ENCODE results near the gene SLCO2A1.

SLCO2A1 gene

GRCh38 chr3:133895208-133896001 is 134.3 kb downstream of the SLCO2A1 start, which contains the start of gene RAB6B:
Gene RAB6B, minus strand, starts transcription at chr3:133895882. Its CDS starts 416 bp downstream, at chr3:133895466.
- no peak for DNase-seq

- no peak for DNase-seq
Observed at GRCh38 chr3:133894353-133895207, 135.1 kb downstream of the SLCO2A1 start.

GRCh38 chr3:133893683-133894352 is 135.9 kb downstream of the SLCO2A1 start:
- DNase-seq, result no peak

GRCh38 chr3:133892541-133893231 is 137.0 kb downstream of the SLCO2A1 start:
- no peak for DNase-seq

GRCh38 chr3:133891662-133892378 is 137.9 kb downstream of the SLCO2A1 start:
- no peak for DNase-seq

- DNase-seq, result no peak
Observed at GRCh38 chr3:133890972-133891644, 138.6 kb downstream of the SLCO2A1 start.

GRCh38 chr3:133890037-133890436 is 139.7 kb downstream of the SLCO2A1 start:
- DNase-seq, result no peak

GRCh38 chr3:133888726-133889340 is 140.9 kb downstream of the SLCO2A1 start:
- DNase-seq, result no peak

- no peak for DNase-seq
Observed at GRCh38 chr3:133887803-133888703, 141.7 kb downstream of the SLCO2A1 start.

- no peak for DNase-seq
Observed at GRCh38 chr3:133887074-133887802, 142.5 kb downstream of the SLCO2A1 start.

GRCh38 chr3:133886031-133886722 is 143.5 kb downstream of the SLCO2A1 start:
- DNase-seq, result no peak

GRCh38 chr3:133884887-133885711 is 144.6 kb downstream of the SLCO2A1 start:
- DNase-seq, result no peak

GRCh38 chr3:133884054-133884886 is 145.5 kb downstream of the SLCO2A1 start:
- DNase-seq, result no peak

- DNase-seq, result no peak
Observed at GRCh38 chr3:133883641-133884040, 146.1 kb downstream of the SLCO2A1 start.

- DNase-seq, result no peak
Observed at GRCh38 chr3:133882986-133883586, 146.6 kb downstream of the SLCO2A1 start.
